Kidney epithelial cell (primary cell): ENCODE data around the gene SHB. TPM values are rescaled to one million over a fixed set of nuclear protein-coding genes. Genes with fewer than 3 reads are reported as not detected.

Experiments used
- DNase-seq: peaks from one replicate; pipeline ENCODE4 v3.0.0-alpha.2; 2010; ENCODE audit warnings: low read depth
- H3K27me3 ChIP-seq: 2 replicates; pipeline ENCODE4 v1.6.0; 2011; ENCODE audit warnings: low read length; ENCODE audit not compliant: control insufficient read depth, insufficient read depth
- H3K36me3 ChIP-seq: 2 replicates; pipeline ENCODE4 v1.5.1; 2011; ENCODE audit warnings: low read length; ENCODE audit not compliant: control insufficient read depth, insufficient read depth
- H3K4me3 ChIP-seq: 2 replicates; pipeline ENCODE4 v1.5.1; 2011; ENCODE audit warnings: low read depth, mild to moderate bottlenecking, control low read depth, low read length
- CTCF ChIP-seq: IDR thresholded peaks from 2 replicates; pipeline ENCODE4 v1.5.1; 2011; ENCODE audit warnings: mild to moderate bottlenecking, moderate library complexity, low read length, control low read depth, inconsistent platforms; ENCODE audit not compliant: insufficient read depth, poor library complexity, severe bottlenecking
- total RNA-seq: library from RNA; depleted of rRNA; stranded (reverse); fragments of >200 nt; gene quantifications from 2 replicates; pipeline ENCODE4 v1.2.3, GENCODE V29; 2015

SHB gene
- total RNA-seq, 1 donor from 2014 or later: 39.1 TPM

GRCh38 chr9:37876376-37876775 is 192.7 kb downstream of the SHB start:
- no peaks in the 10 kb centered on the region for H3K36me3 ChIP-seq
- no peak for TF ChIP-seq CTCF
- H3K4me3 ChIP-seq: no peak overlapping the region
- H3K27me3 ChIP-seq: no peaks in the 10 kb centered on the region
- DNase-seq: no peak

- DNase-seq: no peak
- TF ChIP-seq CTCF: no peak
- H3K4me3 ChIP-seq: no peak overlapping the region
- no peaks in the 10 kb centered on the region for H3K36me3 ChIP-seq
- H3K27me3 ChIP-seq: no peaks in the 10 kb centered on the region
These were observed 195.1 kb downstream of the SHB start for GRCh38 chr9:37873955-37874354.

- Histone ChIP-seq H3K4me3 (no peak overlapping the region), H3K27me3 (no peaks in the 10 kb centered on the region), H3K36me3 (no peaks in the 10 kb centered on the region)
- no peak for DNase-seq
- TF ChIP-seq CTCF: no peak
These were observed 198.2 kb downstream of the SHB start for GRCh38 chr9:37870799-37871176.

- Histone ChIP-seq H3K27me3 (no peaks in the 10 kb centered on the region), H3K36me3 (no peaks in the 10 kb centered on the region), H3K4me3 (no peak overlapping the region)
- no peak for TF ChIP-seq CTCF
- no peak for DNase-seq
These were observed 198.8 kb downstream of the SHB start for GRCh38 chr9:37870081-37870798.

Other genes starting within 250 kb of the SHB start
- gene SLC25A51, start 165.1 kb downstream of the SHB start, total RNA-seq: 36.8 and 53.5 TPM in 2 replicates